Endothelial cell of hepatic sinusoid (primary cell): ENCODE measurements around the gene LYPD6B.

Source experiments
- in situ Hi-C: cut with HindIII; loops from 2 replicates; pipeline ENCODE4 v1.10.0; 2017; ENCODE audit warnings: low sequenced_read_pairs

Gene LYPD6B

DNA sequence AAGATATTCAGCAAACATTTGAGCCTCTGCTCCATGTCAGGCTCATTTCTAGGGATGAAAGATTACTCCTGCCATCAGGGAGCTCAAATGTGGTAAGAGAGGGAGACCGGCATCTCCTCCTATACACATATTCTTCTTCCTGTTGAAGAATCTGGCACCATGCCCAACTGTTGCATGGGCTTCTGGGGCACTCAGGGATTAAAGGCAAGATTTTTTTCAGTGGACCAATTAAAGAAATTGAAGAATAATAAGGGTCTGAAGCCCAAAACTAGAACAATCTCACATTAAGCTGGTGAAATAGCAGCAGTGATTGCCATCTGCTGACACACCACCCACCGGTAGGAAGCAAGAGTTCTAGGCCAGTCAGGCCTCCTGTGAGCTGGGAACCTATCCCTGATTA lies 146.5 kb downstream of the LYPD6B start:
- in situ Hi-C loops, result no loop called here

DNA sequence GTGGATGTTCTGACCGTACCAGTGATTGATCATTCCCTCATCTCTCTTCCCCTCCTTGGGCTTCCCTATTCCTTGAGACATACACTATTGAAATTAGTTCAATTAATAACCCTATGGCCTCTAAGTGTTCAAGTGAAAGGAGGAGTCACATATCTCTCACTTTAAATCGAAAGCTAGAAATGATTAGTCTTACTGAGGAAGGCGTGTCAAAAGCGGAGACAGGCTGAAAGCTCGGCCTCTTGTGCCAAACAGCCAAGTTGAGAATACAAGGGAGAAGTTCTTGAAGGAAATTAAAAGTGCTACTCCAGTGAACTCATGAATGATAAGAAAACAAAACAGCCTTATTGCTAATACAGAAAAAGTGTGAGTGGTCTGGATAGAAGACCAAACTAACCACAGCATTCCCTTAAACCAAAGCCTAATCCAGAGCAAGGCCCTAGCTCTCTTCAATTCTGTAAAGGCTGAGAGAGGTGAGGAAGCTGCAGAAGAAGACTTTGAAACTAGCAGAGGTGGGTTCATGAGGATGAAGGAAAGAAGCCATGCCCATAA lies 147.5 kb downstream of the LYPD6B start:
- in situ Hi-C loops, result no loop called here

DNA sequence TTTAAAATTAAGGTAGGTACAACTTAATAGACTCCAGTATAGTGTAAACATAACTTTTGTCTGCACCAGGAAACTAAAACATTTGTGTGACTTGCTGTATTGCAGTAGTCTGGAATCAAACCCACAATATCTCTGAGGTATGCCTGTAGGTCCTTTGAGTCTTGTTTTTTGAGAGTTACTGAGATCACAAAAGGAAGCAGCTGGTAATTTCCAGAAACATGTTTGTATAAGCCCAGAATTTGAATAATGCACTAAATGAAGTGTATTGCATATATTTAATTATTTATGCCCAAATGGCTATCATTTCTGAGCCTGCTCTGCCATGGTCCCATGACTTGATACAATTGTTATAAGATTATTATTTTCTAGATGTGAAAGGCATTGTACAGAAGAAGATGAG lies 148.6 kb downstream of the LYPD6B start:
- in situ Hi-C loops, result no loop called here

DNA sequence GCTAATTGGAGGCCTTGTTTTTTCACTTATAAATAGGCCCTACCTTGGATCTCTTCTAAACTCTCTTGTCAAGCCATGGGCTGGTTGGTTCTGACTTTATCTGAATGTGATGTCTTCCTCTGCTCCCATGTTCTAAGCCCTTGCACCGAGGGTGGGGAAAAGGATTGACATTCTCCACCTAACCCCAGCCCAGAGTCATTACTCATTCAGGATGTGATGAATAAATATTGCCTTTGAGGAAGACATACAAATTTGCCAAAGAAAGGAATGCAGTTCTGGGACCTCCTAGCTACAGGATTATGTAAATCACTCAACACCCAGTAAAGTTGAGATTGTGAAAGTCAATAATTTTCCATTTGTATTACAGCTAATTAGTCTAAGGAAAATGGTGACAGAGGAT lies 149.8 kb downstream of the LYPD6B start:
- in situ Hi-C loops, result no loop called here

DNA sequence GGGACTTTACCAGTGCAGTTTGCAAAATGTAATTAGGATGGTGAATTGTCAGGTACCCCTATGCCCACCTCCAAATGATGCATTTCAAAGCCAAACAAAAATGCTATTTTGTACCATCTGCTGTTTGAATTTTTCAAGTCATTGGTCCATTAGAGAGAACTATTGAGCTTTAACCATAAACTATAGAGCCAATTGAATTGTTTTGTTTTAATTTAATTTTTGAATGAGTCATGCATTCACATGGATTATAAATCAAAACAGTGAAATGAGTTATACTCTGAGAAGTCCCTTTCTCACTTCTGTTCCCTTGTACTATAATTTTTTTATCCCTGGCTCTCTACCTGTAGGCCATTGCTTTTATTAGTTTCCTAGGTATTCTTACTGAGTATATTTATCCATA lies 151.3 kb downstream of the LYPD6B start:
- in situ Hi-C loops, result no loop called here

DNA sequence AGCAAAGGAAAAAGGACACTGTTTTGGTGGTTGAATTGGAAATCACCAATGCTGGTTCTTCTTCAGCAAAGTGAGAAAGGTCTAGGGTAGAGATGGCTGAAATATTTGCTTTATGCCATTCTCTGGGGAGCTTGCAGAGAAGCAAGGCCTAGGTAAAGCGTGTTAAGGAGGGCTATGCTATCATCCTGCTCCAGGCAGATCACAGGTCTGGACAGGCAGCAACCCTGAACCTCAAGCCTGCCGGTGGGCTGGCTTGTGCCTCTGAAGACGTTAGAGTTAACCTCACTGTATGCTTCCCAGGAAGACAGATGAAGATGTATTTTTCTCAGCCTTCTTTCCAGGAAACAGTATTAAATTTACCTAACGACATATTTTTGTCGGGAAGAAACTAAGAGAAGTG lies 153.4 kb downstream of the LYPD6B start:
- in situ Hi-C loops, result no loop called here

DNA sequence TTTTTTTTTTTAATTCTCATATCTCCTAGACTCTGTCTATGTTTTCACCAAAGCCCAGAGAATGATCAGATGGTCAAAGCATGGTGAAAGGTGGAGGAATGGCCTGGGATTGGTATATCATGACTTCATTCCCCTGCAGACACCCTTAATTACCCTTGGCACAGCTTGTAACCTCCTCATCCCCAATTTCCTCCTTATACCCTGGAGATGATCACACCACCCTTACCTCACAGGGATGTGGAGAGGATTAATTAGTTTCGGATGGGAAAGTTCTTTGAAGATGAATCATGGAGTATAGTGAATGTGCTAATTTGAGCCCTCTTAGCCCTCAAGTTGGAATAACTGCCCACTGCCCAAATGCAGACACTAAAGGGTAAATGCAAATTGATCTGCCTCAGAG lies 153.9 kb downstream of the LYPD6B start:
- in situ Hi-C loops, result no loop called here

DNA sequence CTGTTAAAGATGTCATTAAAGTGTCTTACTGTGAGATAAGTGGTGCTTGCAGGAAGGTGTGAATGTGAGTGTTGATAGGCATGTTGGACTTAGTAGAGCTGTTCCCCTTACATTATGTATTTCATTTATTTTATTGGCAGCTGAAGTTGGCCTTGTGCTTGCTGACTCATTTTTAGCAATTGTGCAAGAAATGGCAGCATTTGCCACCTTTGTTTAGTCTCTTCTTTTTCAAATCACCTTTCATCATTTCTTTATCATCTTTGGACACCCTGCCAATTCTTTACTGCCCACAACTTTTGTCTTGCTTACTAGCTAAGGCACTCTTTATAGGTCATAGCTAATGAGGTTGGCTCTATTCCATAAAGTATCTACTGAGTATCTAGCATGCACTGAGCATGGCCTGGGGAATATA lies 161.6 kb downstream of the LYPD6B start:
- in situ Hi-C loops, result no loop called here

DNA sequence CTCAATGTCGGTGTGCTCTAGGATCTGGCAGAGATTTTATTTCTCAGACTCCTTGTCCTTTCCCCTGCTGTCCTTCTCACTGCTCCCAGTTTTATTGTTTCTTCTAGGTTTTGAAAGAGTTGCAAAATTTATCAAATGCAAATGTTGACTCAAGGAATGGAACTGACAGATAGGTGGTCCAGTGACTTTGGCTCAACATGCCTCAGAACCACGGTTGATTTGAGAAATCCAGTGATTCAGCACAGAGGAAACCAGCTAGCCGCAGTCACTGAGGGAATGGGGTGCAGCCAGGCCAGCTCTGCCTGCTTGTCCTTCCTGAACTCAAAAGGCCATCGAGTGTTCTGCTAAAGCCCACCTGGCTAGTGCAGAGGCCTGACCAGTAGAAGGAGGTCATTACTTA lies 166.2 kb downstream of the LYPD6B start:
- in situ Hi-C loops, result no loop called here

DNA sequence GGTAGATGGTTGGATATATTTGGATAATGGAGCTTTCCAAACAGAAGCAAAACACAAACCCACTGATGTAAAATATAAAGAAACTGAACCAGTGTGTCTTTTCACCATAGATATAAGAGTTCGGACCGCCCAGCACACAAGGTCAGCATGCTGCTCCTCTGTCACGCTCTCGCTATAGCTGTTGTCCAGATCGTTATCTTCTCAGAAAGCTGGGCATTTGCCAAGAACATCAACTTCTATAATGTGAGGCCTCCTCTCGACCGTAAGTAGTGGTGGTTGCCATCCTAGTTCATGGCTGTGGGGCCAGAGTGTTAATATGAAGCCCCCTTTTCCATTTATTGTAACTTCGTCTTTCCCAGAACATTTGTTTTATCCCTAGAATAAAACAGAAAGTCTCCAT lies 166.6 kb downstream of the LYPD6B start:
- in situ Hi-C loops, result no loop called here

DNA sequence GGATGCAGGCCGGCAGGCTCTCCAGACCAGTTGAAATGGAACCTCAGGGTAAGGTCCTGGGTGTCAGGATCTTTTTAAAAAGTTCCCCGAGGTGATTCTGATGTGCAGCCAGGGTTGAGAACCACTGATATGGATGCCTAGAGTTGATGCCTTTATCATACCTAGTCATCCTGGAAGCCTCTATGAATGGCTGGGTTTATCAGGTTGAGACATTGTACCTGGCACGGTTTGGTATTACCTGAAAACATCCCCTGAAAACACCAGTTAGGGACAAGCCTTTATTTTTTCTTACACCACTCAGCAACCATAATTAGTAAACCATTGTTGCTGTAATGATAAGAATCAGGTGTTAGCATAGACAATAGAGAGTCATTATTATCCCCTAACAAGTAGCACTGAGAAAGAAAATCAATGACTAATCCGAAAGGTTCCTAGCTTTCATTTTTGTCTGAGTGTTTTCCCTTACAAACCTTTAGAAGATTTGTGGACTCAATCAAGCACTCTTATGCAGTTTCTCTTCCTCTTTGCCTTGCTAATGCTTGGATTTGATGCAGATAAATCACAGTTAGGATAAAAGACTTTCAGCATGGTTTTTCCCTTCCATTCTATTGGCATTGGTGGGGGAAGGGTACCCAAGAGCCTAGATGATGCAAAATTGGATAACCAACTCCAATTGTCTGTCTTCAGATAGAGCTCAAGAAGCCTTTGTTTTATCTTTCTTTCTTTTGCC lies 175.4 kb downstream of the LYPD6B start:
- in situ Hi-C loops, result no loop called here

DNA sequence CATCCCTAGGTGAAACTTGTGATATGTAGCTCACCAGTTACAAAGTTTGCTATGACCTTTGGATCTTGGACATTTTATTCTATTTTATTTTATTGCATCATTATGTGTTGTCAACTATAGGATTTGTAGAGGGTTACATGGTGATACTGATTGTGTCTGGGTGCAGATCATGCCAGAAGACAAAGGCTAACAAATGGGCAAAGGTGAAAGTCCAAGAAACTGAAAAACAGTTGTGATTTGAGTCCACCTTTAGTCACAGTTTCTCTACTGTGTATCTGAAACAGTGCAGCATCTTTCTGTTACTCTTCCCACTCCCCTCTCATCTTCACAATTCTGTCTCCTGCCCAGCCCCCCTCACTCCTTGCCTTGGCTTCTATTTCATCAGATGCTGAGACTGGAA lies 180.0 kb downstream of the LYPD6B start:
- in situ Hi-C loops, result no loop called here

DNA sequence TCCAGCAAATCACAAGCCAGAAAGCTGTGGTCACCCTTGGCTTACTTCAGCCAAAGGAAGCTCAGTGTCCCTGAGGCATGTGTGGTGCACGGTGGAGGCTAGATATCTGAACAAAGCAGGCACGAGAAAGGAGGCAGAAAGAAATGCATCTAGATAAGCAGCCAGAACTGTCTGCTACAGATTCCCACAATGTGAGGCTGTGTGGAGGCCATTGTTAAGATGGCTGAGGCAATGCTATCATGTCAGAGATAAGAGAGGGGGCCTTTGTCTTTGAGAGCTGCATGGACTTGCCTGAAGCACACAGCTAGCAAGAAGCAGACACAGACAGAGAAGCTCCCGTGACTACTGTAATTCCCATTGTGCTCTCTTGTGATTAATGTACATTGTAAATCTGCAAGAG lies 181.4 kb downstream of the LYPD6B start:
- in situ Hi-C loops, result no loop called here

DNA sequence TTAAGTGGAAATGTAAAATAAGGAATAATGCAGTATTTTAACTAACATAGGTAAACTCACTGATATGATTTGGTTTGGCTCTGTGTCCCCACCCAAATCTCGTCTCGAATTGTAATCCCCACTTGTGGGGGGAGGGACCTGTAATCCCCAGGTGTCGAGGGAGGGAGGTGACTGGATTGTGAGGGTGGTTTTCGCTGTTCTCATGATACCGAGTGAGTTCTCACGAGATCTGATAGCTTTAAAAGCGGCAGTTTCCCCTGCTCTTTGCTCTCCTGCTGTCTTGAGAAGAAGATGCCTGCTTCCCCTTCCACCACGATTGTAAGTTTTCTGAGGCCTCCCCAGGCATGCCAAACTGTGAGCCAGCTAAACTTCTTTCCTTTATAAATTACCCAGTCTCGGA lies 182.5 kb downstream of the LYPD6B start:
- in situ Hi-C loops, result no loop called here

DNA sequence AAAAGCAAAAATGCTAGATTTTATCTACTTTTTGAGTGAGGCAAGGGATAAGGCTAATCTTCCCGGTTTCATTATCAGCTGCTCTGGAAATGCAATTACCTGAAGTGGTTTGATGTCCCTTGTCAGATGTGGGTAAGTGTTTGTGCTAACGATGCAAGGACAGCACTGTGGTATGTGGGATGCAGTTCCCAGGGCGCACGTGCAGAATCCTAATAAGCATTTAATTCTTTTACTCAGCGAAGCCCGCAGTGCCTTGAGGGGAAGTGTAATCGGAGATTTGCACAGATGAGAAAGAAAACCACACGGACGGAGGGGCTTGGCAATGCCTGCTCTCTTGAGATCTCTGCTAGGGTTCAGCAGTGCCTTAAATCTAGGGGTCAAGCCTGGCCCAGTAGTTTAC lies 183.4 kb downstream of the LYPD6B start:
- in situ Hi-C loops, result no loop called here

DNA sequence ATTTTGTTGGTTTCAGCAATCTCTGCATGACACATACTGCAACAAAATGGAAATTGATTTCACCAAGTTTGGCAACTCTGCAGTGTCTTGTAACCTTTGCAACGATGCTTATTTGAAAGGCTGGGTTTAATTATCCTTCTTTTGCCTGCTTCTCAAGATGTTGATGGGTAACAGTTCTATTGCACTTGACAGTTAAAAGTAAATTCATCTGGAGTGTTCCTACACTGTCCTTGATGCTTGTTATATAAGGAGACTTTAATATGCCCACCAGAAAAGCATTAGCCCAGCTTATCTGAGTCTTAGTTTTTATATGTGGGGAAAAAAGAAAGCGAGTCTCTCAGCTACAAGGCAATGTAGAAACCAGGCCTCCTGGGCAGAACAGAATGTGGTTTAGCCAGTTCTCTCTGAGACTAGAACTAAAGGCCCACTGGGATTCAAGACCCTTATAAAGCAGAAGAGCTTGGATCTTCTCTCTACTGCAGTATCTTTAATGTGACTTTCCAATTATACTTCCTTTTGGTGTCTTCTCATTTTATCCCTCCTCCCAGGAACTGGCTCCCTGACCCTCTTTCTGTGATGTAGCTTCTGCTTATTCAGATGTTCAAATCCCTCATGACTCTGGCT lies 185.1 kb downstream of the LYPD6B start:
- in situ Hi-C loops, result no loop called here

DNA sequence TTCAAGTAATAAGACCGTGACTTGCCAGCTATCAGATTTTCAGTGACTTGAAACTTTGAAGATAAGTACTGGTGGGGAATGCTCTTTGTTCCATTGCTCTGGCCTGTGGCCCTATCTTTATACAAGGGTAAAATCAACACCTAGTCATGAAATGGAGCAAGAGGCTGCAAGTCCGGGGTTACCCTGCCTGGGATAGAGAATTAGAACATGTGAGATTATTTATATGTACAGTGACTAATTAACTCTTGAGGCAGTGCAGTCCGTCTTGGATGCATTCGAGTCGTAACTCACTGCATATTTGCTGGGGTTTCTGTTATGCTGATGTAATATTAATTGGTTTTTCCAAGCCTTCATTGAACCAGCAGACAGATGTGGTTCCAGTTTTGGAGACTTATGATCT lies 186.0 kb downstream of the LYPD6B start:
- in situ Hi-C loops, result no loop called here

DNA sequence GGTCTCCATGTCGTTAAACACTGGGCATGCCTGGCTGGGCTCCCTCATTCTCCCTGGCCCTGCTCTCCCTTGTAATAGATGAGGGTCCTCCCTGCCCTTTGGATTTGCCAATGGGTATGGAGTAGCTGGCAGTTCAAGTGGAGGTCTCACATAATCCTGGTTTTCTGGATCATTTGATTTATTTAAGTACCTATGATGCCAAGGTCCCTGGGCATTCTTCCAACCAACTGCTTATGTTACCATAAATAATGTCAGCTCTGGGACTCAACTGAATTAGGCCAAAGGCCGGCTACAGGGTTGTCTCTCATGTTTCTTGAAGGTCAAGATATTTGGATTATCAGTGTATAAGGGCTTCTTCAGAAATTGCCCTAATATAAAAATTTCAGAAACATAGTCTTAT lies 186.9 kb downstream of the LYPD6B start:
- in situ Hi-C loops, result no loop called here

DNA sequence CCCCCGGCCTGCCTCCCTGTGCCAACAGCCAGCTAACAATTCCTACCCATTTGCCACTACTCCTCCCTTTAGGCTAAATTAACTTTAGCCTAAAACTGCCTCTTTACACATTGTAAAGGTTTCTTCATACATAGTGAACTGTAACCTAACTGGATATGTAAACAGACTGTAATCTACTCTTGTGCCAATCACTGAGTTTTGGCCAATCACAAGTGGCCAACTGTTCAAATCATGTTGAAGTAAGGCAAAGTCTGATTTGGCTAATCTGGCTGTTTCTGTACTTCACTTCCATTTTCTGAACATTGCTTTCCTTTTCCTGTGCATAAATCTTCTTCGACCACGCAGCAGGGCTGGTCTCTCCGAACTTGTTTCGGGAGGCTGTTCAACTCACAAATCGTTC lies 188.3 kb downstream of the LYPD6B start:
- in situ Hi-C loops, result no loop called here

DNA sequence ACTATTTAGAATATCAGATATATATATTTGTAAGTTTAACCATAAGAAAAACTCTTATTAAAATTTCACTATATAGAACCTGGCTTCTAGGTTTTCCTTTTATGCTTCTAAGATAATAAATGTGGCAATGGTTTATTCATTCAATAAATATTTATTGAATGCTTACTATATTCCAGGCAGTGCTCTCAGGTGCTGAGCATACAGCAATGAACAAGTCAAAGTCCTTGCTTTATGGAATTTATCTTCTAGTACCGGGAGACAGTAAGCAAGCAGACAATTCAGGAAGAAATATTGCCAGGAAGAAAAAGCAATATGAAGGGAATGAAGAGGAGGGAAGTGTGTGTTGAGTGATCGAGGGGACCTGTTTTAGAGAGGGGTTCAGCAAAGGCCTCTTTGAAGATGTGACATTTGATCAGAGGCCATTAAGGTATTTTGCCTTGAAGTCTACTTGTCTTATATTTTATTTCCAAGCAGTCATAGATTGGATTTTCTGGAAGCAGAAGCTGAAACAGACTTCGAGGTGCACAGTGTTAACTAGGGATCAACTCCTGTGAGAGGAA lies 197.4 kb downstream of the LYPD6B start:
- in situ Hi-C loops, result no loop called here

DNA sequence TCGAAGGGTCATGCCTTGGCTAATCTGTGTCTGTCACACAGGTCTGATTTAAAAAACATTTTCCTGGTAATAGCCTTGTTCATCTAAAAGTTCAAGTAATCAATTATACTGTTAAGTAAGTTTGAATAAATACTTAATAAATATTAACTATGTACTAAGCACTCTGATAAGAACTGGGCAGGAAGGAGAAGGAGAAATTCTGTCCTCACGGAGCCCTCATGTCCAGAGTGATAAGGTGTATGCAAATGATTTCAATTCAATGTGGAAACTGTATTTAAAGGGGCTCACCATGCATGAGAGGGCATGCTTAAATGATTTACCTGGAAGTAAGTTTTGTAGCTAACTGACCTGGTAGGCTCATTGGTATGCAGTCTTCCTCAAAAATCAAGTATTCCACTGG lies 197.9 kb downstream of the LYPD6B start:
- in situ Hi-C loops, result no loop called here

DNA sequence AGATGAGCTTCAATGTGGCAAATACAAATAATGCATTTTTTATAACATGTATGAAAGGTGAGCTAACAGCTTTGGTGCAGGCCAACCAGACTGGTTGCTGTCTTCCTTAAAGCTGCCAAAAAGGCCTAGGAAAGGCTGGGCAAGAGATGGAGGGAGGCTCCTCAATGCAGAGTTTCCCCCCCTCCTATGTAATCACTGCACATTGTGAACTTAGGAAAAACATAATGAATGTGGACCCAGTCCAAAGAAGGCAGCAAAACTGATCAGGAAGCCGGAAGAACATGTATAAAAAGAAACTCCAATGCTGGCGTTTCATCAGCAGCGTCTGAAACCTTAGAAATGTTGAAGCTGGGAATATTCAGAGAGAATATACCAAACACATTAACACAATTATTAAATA lies 207.7 kb downstream of the LYPD6B start:
- in situ Hi-C loops, result no loop called here
